Neural crest cell (in vitro differentiated cells): ENCODE data around the gene NCAPH2. TPM values are rescaled to one million over a fixed set of nuclear protein-coding genes. Genes with fewer than 3 reads are reported as not detected.

ENCODE experiments used
- DNase-seq: peaks from one replicate; pipeline ENCODE4 v3.0.0; 2021; ENCODE audit warnings: low read depth, mixed read lengths, low spot score
- H3K27ac Mint-ChIP-seq: one replicate; pipeline ENCODE4 v1.8.0; 2021; ENCODE audit warnings: mild to moderate bottlenecking, mixed read lengths; ENCODE audit not compliant: unreplicated experiment
- H3K27me3 Mint-ChIP-seq: 2 replicates; pipeline ENCODE4 v1.8.0; 2021; ENCODE audit warnings: low read depth, mild to moderate bottlenecking, mixed read lengths
- H3K36me3 Mint-ChIP-seq: 2 replicates; pipeline ENCODE4 v1.8.0; 2021; ENCODE audit warnings: low read depth, mild to moderate bottlenecking, mixed read lengths
- H3K4me1 Mint-ChIP-seq: 2 replicates; pipeline ENCODE4 v1.8.0; 2021; ENCODE audit warnings: mixed read lengths
- H3K4me3 Mint-ChIP-seq: one replicate; pipeline ENCODE4 v1.8.0; 2021; ENCODE audit warnings: mild to moderate bottlenecking, mixed read lengths
- H3K9me3 Mint-ChIP-seq: 2 replicates; pipeline ENCODE4 v1.8.0; 2021; ENCODE audit warnings: mixed read lengths
- CTCF ChIP-seq: fragments of 200-600 bp; sonication (generic); conservative IDR thresholded peaks from 2 replicates; pipeline ENCODE4 v1.5.0; 2021; ENCODE audit warnings: antibody characterized with exemption, mild to moderate bottlenecking
- total RNA-seq: library from RNA; stranded (reverse); gene quantifications from 2 replicates; pipeline ENCODE4 v1.2.1, GENCODE V29; 2021

The NCAPH2 gene
- total RNA-seq, 1 donor from 2014 or later: 114 TPM

GRCh38 chr22:50527921-50528681 lies 20.1 kb downstream of the NCAPH2 start:
- H3K36me3 Mint-ChIP-seq: peaks cover 6% of the 10 kb centered on the region
- H3K9me3 Mint-ChIP-seq: no peaks in the 10 kb centered on the region
- no peak overlapping the region for H3K27ac Mint-ChIP-seq
- peaks cover 65% of the 10 kb centered on the region for H3K27me3 Mint-ChIP-seq
- no peak for DNase-seq
- H3K4me1 Mint-ChIP-seq: peaks cover 23% of the 10 kb centered on the region
- H3K4me3 Mint-ChIP-seq: peak overlapping the region; percentile 85
- TF ChIP-seq CTCF: no peak

GRCh38 chr22:50528682-50529415 lies 20.8 kb downstream of the NCAPH2 start:
- Mint-ChIP-seq H3K36me3 (peaks cover 6% of the 10 kb centered on the region), H3K9me3 (no peaks in the 10 kb centered on the region), H3K27me3 (peaks cover 72% of the 10 kb centered on the region), H3K4me1 (peaks cover 27% of the 10 kb centered on the region), H3K27ac (no peak overlapping the region), H3K4me3 (peak overlapping the region; percentile 85)
- no peak for DNase-seq
- no peak for TF ChIP-seq CTCF

GRCh38 chr22:50529416-50529896 lies 21.4 kb downstream of the NCAPH2 start:
- Mint-ChIP-seq H3K4me3 (peak overlapping the region; percentile 31), H3K27me3 (peaks cover 78% of the 10 kb centered on the region), H3K9me3 (no peaks in the 10 kb centered on the region), H3K36me3 (peaks cover 6% of the 10 kb centered on the region), H3K4me1 (peaks cover 31% of the 10 kb centered on the region), H3K27ac (no peak overlapping the region)
- no peak for DNase-seq
- no peak for TF ChIP-seq CTCF

- no peak for DNase-seq
- H3K4me1 Mint-ChIP-seq: peaks cover 29% of the 10 kb centered on the region
- H3K9me3 Mint-ChIP-seq: no peaks in the 10 kb centered on the region
- H3K27me3 Mint-ChIP-seq: peaks cover 76% of the 10 kb centered on the region
- no peak for TF ChIP-seq CTCF
- H3K4me3 Mint-ChIP-seq: peak within 1 kb of the TSS; percentile 85
- H3K27ac Mint-ChIP-seq: no peak within 1 kb of the TSS
- H3K36me3 Mint-ChIP-seq: peaks cover 3% of the 10 kb centered on the region
Observed at GRCh38 chr22:50529897-50530579, 22.0 kb downstream of the NCAPH2 start, which contains the start of gene TYMP. TYMP (minus strand) TSS chr22:50530012; CDS start chr22:50529709, 303 bp downstream.

- H3K4me1 Mint-ChIP-seq: peaks cover 29% of the 10 kb centered on the region
- no peaks in the 10 kb centered on the region for H3K9me3 Mint-ChIP-seq
- no peak for DNase-seq
- peaks cover 76% of the 10 kb centered on the region for H3K27me3 Mint-ChIP-seq
- H3K4me3 Mint-ChIP-seq: peak overlapping the region; percentile 59
- no peak for TF ChIP-seq CTCF
- peaks cover 3% of the 10 kb centered on the region for H3K36me3 Mint-ChIP-seq
- no peak overlapping the region for H3K27ac Mint-ChIP-seq
Observed at GRCh38 chr22:50530580-50530876, 22.5 kb downstream of the NCAPH2 start.
